Neural crest cell (in vitro differentiated cells): ENCODE measurements around the gene KCNK3. TPM values are rescaled to one million over a fixed set of nuclear protein-coding genes. Genes with fewer than 3 reads are reported as not detected.

Experiments
- DNase-seq: peaks from one replicate; pipeline ENCODE4 v3.0.0; 2021; ENCODE audit warnings: low read depth, mixed read lengths, low spot score
- H3K27ac Mint-ChIP-seq: one replicate; pipeline ENCODE4 v1.8.0; 2021; ENCODE audit warnings: mild to moderate bottlenecking, mixed read lengths; ENCODE audit not compliant: unreplicated experiment
- H3K27me3 Mint-ChIP-seq: 2 replicates; pipeline ENCODE4 v1.8.0; 2021; ENCODE audit warnings: low read depth, mild to moderate bottlenecking, mixed read lengths
- H3K36me3 Mint-ChIP-seq: 2 replicates; pipeline ENCODE4 v1.8.0; 2021; ENCODE audit warnings: low read depth, mild to moderate bottlenecking, mixed read lengths
- H3K4me1 Mint-ChIP-seq: 2 replicates; pipeline ENCODE4 v1.8.0; 2021; ENCODE audit warnings: mixed read lengths
- H3K4me3 Mint-ChIP-seq: one replicate; pipeline ENCODE4 v1.8.0; 2021; ENCODE audit warnings: mild to moderate bottlenecking, mixed read lengths
- H3K9me3 Mint-ChIP-seq: 2 replicates; pipeline ENCODE4 v1.8.0; 2021; ENCODE audit warnings: mixed read lengths
- total RNA-seq: library from RNA; stranded (reverse); gene quantifications from 2 replicates; pipeline ENCODE4 v1.2.1, GENCODE V29; 2021
- TF ChIP-seq, protein P1 (sequence below): fragments of 200-600 bp; sonication (generic); conservative IDR thresholded peaks from 2 replicates; pipeline ENCODE4 v1.5.0; 2021; ENCODE audit warnings: antibody characterized with exemption, mild to moderate bottlenecking

Gene KCNK3
- total RNA-seq, 1 donor from 2014 or later = 0.58 TPM

DNA sequence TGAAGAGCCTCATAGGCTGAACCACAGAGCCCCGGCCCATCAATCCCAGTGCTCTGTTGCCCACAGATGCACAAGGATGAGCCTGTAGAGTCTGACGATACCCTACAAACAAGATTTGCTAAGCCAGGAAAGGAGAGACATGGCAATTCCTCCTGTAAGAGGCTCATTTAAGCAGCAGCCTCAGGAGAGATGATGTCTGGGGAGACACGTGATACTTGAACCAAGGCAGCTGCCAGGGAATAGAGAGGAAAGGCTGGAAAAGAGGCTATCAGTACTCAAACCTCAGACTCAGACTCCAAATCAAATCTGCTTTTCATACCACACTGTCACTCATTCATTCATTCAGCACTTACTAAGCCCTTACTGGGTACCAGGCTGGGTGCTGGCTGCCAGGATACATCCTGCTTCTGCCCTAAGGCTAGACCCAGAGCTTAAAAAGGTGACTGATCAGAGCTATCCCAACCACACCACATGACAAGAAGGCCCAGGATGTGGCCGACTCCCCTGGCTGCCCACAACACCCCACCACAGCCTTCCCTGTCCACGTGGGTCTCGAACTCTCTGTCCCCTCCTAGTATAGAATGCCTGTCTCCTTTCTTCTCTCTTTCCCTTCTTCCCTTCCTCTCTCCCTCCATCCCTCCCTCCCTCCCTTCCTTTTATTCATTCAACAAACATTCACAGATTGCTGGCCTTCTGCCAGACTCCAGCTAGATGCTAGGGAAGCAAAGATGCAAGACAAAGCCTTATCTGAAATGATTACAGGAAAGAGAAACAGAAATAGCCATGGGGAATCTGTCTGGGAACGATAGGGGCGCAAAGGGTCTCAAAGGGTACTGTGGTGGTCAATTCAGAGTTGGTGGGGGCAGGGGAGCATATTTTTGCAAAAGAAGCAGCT, 23.4 kb upstream of the KCNK3 start:
- Mint-ChIP-seq H3K9me3 (no peaks in the 10 kb centered on the region), H3K36me3 (no peaks in the 10 kb centered on the region), H3K27me3 (peaks cover 27% of the 10 kb centered on the region), H3K4me1 (no peaks in the 10 kb centered on the region), H3K4me3 (no peak overlapping the region), H3K27ac (no peak overlapping the region)
- DNase-seq = no peak
- TF ChIP-seq, protein P1, sequence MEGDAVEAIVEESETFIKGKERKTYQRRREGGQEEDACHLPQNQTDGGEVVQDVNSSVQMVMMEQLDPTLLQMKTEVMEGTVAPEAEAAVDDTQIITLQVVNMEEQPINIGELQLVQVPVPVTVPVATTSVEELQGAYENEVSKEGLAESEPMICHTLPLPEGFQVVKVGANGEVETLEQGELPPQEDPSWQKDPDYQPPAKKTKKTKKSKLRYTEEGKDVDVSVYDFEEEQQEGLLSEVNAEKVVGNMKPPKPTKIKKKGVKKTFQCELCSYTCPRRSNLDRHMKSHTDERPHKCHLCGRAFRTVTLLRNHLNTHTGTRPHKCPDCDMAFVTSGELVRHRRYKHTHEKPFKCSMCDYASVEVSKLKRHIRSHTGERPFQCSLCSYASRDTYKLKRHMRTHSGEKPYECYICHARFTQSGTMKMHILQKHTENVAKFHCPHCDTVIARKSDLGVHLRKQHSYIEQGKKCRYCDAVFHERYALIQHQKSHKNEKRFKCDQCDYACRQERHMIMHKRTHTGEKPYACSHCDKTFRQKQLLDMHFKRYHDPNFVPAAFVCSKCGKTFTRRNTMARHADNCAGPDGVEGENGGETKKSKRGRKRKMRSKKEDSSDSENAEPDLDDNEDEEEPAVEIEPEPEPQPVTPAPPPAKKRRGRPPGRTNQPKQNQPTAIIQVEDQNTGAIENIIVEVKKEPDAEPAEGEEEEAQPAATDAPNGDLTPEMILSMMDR = no peak

DNA sequence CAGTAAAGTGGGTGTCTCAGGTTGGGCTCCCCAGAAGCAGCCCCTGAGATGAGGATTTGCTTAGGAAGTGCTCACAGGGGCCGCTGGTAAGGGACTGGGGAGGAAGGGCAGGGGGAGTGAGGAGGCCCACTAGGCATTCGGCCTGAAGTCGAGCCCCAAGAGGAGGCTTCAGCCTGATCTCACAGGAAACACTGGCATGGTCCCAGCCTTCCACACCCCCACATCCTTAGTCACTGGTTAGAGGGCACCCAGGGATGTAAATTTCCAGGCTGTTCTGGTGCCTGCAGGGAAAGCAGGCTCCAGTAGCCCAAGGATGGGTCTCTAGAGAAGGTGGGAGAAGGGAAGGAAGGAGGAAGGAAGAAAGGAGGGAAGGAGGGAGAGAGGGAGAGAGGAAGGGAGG, 22.4 kb upstream of the KCNK3 start:
- no peak overlapping the region for H3K27ac Mint-ChIP-seq
- DNase-seq = no peak

DNA sequence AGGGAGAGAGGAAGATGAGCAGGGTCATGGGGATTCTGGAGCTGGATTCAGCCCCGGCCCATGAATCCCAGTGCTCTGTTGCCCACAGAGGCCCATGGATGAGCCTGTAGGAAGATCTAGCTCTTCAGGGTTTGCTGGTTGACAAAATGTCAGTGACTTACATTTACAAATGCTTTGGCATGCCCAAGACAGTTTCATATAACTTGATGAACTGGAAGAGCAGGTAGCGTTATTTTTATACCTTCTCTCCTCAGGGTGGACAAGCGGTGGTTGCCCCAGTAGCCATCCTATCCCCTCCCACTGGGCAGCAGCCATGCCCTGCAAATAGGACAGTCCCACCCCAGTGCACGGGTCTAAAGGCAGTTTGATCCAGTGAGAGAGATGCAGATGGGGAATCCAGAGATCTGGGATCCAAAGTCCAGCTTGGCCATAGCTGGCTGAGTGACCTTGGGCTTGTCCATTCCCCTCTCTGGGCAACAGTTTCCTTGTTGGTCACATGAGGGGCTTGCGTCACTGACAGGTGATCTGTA, 21.5 kb upstream of the KCNK3 start:
- TF ChIP-seq, protein P1 = no peak
- DNase-seq = no peak
- Mint-ChIP-seq H3K4me1 (no peaks in the 10 kb centered on the region), H3K36me3 (no peaks in the 10 kb centered on the region), H3K9me3 (no peaks in the 10 kb centered on the region), H3K27ac (no peak overlapping the region), H3K4me3 (no peak overlapping the region), H3K27me3 (peaks cover 21% of the 10 kb centered on the region)

More for the DNA sequence above, 22.4 kb upstream of the KCNK3 start:
- no peaks in the 10 kb centered on the region for H3K36me3 Mint-ChIP-seq
- no peak overlapping the region for H3K4me3 Mint-ChIP-seq
- no peaks in the 10 kb centered on the region for H3K4me1 Mint-ChIP-seq
- TF ChIP-seq, protein P1 = no peak
- H3K9me3 Mint-ChIP-seq = no peaks in the 10 kb centered on the region
- H3K27me3 Mint-ChIP-seq = peaks cover 23% of the 10 kb centered on the region

DNA sequence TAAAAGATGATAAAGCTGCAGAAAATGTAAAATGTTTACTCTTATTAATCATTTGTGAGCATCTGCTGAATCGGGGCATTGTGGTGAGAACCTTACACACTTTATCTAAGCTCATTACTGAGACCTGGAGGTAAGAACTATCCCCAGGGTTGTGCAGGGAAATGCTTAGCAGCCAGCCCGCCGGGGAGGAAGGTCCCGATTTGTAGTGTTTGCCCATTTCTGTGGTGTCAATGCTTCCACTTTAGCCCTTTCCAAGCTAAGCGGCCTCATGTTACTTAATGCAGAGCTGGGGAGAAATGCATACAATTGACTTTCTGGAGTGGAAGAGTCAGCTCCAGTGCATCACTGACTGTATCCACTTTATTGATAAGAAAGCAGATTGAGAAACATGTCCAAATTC, 20.8 kb upstream of the KCNK3 start:
- Mint-ChIP-seq H3K9me3 (no peaks in the 10 kb centered on the region), H3K27me3 (peaks cover 19% of the 10 kb centered on the region), H3K27ac (no peak overlapping the region), H3K36me3 (no peaks in the 10 kb centered on the region), H3K4me1 (no peaks in the 10 kb centered on the region), H3K4me3 (no peak overlapping the region)
- TF ChIP-seq, protein P1 = no peak
- DNase-seq = no peak

DNA sequence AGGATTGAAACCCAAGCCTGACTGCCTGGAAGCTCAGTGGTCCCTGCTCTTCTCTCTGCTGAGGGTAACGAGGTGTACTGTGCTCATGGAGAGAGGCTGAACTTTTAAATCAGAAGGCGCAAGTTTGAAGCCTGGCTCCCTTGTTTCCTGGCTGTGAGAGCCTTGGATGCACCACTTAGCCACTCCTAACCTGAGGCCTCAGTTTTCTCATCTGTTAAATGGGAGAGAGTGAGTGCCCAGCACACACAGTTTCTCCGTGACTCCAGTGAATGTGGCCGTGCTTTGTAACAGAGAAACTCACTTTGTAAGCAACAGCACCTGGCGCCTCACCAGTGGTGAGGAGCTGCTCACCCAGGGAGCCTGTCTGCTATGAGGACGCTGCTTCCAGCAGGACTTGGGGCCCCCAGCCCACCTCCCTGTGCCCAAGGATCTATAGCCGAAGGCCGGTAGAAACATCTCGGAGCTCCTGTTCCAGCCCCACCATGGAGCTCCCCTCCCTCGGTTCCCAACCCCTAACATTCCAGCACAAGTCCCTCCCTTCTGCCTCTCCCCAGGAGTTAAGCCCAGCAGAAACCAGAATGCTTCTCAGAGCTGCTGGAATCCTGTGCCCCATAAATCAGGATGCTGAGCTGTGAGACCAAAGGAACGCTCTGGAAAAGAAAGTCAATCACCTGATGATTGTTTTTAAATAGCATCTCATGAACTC, 20.3 kb upstream of the KCNK3 start:
- peaks cover 19% of the 10 kb centered on the region for H3K27me3 Mint-ChIP-seq
- H3K9me3 Mint-ChIP-seq = peaks cover 1% of the 10 kb centered on the region
- no peak for DNase-seq
- H3K36me3 Mint-ChIP-seq = no peaks in the 10 kb centered on the region
- H3K4me3 Mint-ChIP-seq = no peak overlapping the region
- peak overlapping the region; percentile 19 for H3K27ac Mint-ChIP-seq
- TF ChIP-seq, protein P1 = no peak
- H3K4me1 Mint-ChIP-seq = no peaks in the 10 kb centered on the region
